Cerebellar nuclear complex (tissue), 1 donor: ENCODE results near the gene SAPCD2.

ENCODE experiments used
- DNase-seq, 2 experiments: peaks; one replicate each; lab custom pipeline; 2025; lab: John Stamatoyannopoulos, UW

The SAPCD2 gene

GRCh38 chr9:137017071-137017470 is 53.3 kb downstream of the SAPCD2 start:
- no peak for DNase-seq

GRCh38 chr9:137016436-137016835 is 53.9 kb downstream of the SAPCD2 start:
- no peak for DNase-seq

GRCh38 chr9:137015976-137016375 is 54.4 kb downstream of the SAPCD2 start:
- DNase-seq, result no peak

GRCh38 chr9:137015540-137015930 is 54.8 kb downstream of the SAPCD2 start:
- no peak for DNase-seq

GRCh38 chr9:137014776-137015539 is 55.4 kb downstream of the SAPCD2 start:
- no peak for DNase-seq

- DNase-seq, result no peak
Measured at GRCh38 chr9:137014166-137014565, 56.2 kb downstream of the SAPCD2 start.

DNA sequence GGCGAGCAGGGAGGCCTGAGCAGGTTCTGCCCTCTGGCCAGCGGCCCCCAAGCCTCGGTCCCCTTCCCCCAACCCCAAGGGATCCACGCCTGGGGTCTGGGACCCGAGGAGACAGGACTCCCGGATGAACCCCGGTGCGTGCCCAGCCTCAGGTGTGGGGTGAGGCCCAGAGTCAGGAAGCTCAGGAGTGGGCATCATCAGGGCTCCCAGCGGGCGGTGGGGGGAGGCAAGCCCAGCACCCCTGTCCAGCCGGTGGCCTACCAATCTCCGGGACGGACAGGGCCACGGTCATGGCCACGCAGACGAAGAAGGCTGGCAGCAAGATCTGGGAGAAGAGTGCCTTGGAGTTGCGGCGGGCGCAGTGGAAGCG is 56.8 kb downstream of the SAPCD2 start:
- no peak for DNase-seq

GRCh38 chr9:137012694-137013570 is 57.4 kb downstream of the SAPCD2 start:
- DNase-seq, result no peak
